Activated naive CD4-positive, alpha-beta T cell treated with anti-CD3 and anti-CD28 coated beads for 36 hours (primary cell): ENCODE measurements around the gene CXXC4. TPM values are rescaled to one million over a fixed set of nuclear protein-coding genes. Genes with fewer than 3 reads are reported as not detected.

Source experiments
- CTCF ChIA-PET: fragments of 350-600 bp; sonication (Branson Sonifier 250); formaldehyde crosslinking; loops from one replicate; lab custom pipeline; 2021; ENCODE audit warnings: antibody characterized with exemption; lab: Charles Lee
- DNase-seq: peaks from one replicate; pipeline ENCODE4 v3.0.0-alpha.2; 2020
- H3K27ac Mint-ChIP-seq: one replicate; pipeline ENCODE4 v1.8.0; 2021; ENCODE audit warnings: mild to moderate bottlenecking, mixed read lengths
- H3K27me3 Mint-ChIP-seq: one replicate; pipeline ENCODE4 v1.8.0; 2021; ENCODE audit warnings: low read depth, mixed read lengths
- H3K36me3 Mint-ChIP-seq: one replicate; pipeline ENCODE4 v1.8.0; 2021; ENCODE audit warnings: low read depth, mixed read lengths
- H3K4me1 Mint-ChIP-seq: one replicate; pipeline ENCODE4 v1.8.0; 2021; ENCODE audit warnings: low read depth, mixed read lengths
- H3K4me3 Mint-ChIP-seq: one replicate; pipeline ENCODE4 v1.8.0; 2021; ENCODE audit warnings: mild to moderate bottlenecking, moderate library complexity, mixed read lengths
- H3K9me3 Mint-ChIP-seq: one replicate; pipeline ENCODE4 v1.8.0; 2021; ENCODE audit warnings: mixed read lengths
- intact Hi-C: fragments of 100-400 bp; cut with micrococcal nuclease; formaldehyde crosslinking; loops from one replicate; pipeline ENCODE4 v1.15.1; 2023
- total RNA-seq, 2 experiments: library from RNA; stranded (reverse); gene quantifications; one replicate each; pipeline ENCODE4 v1.2.3, GENCODE V29; 2021

The CXXC4 gene
- total RNA-seq, 2 experiments from 2014 or later: not detected

DNA sequence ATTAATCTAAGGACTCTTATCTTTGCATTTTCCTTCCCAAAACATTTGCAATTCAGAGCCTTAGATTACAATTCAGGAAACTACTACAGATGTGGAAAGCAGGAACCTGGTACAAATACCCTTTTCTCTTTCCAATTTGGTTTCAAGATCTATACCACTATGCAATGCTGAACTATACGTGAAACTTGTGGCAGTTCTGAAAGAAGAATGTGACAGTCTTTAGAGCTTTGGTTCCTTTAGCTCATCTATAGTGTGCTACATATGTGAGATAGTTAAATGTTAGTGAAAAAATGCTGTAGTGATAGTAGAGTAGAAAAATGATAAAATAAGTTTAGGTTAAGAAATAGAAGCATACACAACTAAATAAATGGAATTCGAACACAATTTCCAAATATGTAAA is 50.0 kb downstream of the CXXC4 start:
- Mint-ChIP-seq H3K4me3 (no peak overlapping the region), H3K36me3 (no peaks in the 10 kb centered on the region), H3K27me3 (no peaks in the 10 kb centered on the region), H3K9me3 (peaks cover 1% of the 10 kb centered on the region), H3K4me1 (no peaks in the 10 kb centered on the region), H3K27ac (no peak overlapping the region)
- intact Hi-C loops: no loop called here
- CTCF ChIA-PET: interaction anchor here (1.1 kb wide), 1 partner anchor 12 kb away, joined by 3 read pairs; no protein-coding TSS in a partner anchor
- no peak for DNase-seq

- Mint-ChIP-seq H3K27me3 (no peaks in the 10 kb centered on the region), H3K4me3 (no peak overlapping the region), H3K36me3 (no peaks in the 10 kb centered on the region), H3K9me3 (peaks cover 1% of the 10 kb centered on the region), H3K27ac (no peak overlapping the region), H3K4me1 (no peaks in the 10 kb centered on the region)
- intact Hi-C loops: no loop called here
- CTCF ChIA-PET: no interaction called here
- no peak for DNase-seq
Measured at GRCh38 chr4:104436542-104436941, 58.2 kb downstream of the CXXC4 start.

- Mint-ChIP-seq H3K4me3 (no peak overlapping the region), H3K4me1 (no peaks in the 10 kb centered on the region), H3K27me3 (no peaks in the 10 kb centered on the region), H3K9me3 (peaks cover 3% of the 10 kb centered on the region), H3K36me3 (no peaks in the 10 kb centered on the region), H3K27ac (no peak overlapping the region)
- CTCF ChIA-PET: no interaction called here
- no peak for DNase-seq
- intact Hi-C loops: no loop called here
Measured at GRCh38 chr4:104429150-104429741, 65.4 kb downstream of the CXXC4 start.

DNA sequence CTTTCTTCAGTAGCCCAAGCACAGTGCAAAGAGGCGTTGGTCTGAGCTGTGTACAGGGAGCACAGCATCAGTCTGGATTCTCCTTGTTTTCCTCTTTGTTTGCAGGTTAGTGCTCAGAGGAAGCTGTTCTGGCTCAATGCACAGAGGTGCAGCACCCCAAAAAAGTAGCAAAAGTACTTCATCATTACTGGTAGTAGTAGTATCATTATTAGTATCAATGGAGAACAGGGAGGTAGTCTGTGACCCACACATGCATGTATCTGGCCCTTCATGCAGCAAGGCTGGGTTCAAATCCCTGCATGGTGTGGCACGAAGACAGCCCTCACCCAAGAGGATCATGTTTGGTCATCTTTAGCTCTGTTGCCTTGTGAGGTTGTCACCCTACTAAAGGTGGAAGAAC is 68.7 kb downstream of the CXXC4 start:
- Mint-ChIP-seq H3K27ac (no peak overlapping the region), H3K27me3 (peaks cover 3% of the 10 kb centered on the region), H3K4me1 (no peaks in the 10 kb centered on the region), H3K9me3 (peaks cover 3% of the 10 kb centered on the region), H3K36me3 (no peaks in the 10 kb centered on the region), H3K4me3 (no peak overlapping the region)
- CTCF ChIA-PET: no interaction called here
- intact Hi-C loops: no loop called here
- no peak for DNase-seq

- Mint-ChIP-seq H3K36me3 (no peaks in the 10 kb centered on the region), H3K27me3 (peaks cover 3% of the 10 kb centered on the region), H3K27ac (no peak overlapping the region), H3K9me3 (peaks cover 3% of the 10 kb centered on the region), H3K4me1 (no peaks in the 10 kb centered on the region), H3K4me3 (no peak overlapping the region)
- DNase-seq: no peak
- intact Hi-C loops: no loop called here
- CTCF ChIA-PET: interaction anchor here (0.7 kb wide), 1 partner anchor 91 kb away, joined by 3 read pairs; no protein-coding TSS in a partner anchor
Measured at GRCh38 chr4:104424989-104425388, 69.7 kb downstream of the CXXC4 start.

- Mint-ChIP-seq H3K9me3 (peaks cover 3% of the 10 kb centered on the region), H3K36me3 (no peaks in the 10 kb centered on the region), H3K27me3 (peaks cover 3% of the 10 kb centered on the region), H3K4me1 (no peaks in the 10 kb centered on the region), H3K4me3 (no peak overlapping the region), H3K27ac (no peak overlapping the region)
- intact Hi-C loops: no loop called here
- CTCF ChIA-PET: no interaction called here
- no peak for DNase-seq
Measured at GRCh38 chr4:104424475-104424941, 70.2 kb downstream of the CXXC4 start.

DNA sequence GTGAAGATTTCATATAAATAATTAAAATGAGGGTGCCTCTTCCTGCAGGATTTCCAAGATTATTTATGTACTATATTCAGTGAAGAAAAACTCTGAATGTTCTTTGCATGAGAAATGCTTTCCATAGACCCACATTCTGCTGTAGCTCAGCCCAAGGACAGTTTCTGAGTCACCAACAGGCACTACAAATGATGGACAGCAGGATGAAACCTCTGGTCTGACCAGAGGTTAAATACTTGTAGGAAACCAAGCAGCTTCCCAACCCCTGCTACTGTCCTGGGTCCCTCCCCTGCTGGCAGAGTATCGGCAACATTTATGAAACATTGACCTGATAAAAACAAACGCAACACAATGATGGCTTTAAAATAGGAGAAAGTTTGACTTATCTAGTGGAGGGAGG is 73.1 kb downstream of the CXXC4 start:
- H3K27ac Mint-ChIP-seq: no peak overlapping the region
- H3K4me3 Mint-ChIP-seq: no peak overlapping the region
- no peak for DNase-seq
- intact Hi-C loops: no loop called here
- H3K4me1 Mint-ChIP-seq: no peaks in the 10 kb centered on the region
- H3K36me3 Mint-ChIP-seq: no peaks in the 10 kb centered on the region
- H3K27me3 Mint-ChIP-seq: peaks cover 3% of the 10 kb centered on the region
- no peaks in the 10 kb centered on the region for H3K9me3 Mint-ChIP-seq
- CTCF ChIA-PET: no interaction called here

DNA sequence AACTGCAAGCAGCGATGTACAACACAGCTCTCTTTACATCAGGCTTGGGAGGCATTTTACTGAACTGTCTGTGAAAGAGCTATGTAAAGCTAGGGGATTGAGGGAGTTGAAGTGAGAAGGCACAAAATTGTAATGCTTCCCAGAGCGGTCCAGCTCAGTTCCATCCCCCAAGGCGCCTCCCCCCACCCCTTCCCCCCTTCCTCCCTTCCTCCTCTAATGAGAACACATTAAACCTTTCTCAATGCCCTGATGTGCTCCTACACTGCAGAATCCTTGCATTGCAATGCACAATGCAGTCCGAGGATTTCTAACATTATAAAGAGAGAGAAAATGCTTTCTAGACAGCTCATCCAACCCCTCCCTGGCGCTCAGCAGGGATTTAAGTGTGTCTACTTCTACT is 73.9 kb downstream of the CXXC4 start:
- no peaks in the 10 kb centered on the region for H3K36me3 Mint-ChIP-seq
- CTCF ChIA-PET: no interaction called here

More for the DNA sequence above, 73.9 kb downstream of the CXXC4 start:
- peaks cover 3% of the 10 kb centered on the region for H3K27me3 Mint-ChIP-seq
- no peaks in the 10 kb centered on the region for H3K4me1 Mint-ChIP-seq
- intact Hi-C loops: no loop called here
- H3K4me3 Mint-ChIP-seq: no peak overlapping the region
- DNase-seq: no peak
- H3K9me3 Mint-ChIP-seq: no peaks in the 10 kb centered on the region
- H3K27ac Mint-ChIP-seq: no peak overlapping the region
